Progenitor cell of endocrine pancreas (in vitro differentiated cells): ENCODE data around the gene OR1G1. TPM values are rescaled to one million over a fixed set of nuclear protein-coding genes. Genes with fewer than 3 reads are reported as not detected.
"Not testable (repeated sequence)": the region's sequence is repeated elsewhere in the genome, so short reads cannot be mapped to it uniquely, and the experiment has no call there.

Experiments
- DNase-seq: peaks from one replicate; pipeline ENCODE4 v3.0.0; 2021; ENCODE audit warnings: low spot score; ENCODE audit not compliant: unreplicated experiment
- H3K27ac Mint-ChIP-seq: 2 replicates; pipeline ENCODE4 v1.8.0; 2021; ENCODE audit warnings: mild to moderate bottlenecking, moderate library complexity, mixed read lengths
- H3K27me3 Mint-ChIP-seq: 2 replicates; pipeline ENCODE4 v1.8.0; 2021; ENCODE audit warnings: mixed read lengths
- H3K36me3 Mint-ChIP-seq: 2 replicates; pipeline ENCODE4 v1.8.0; 2022; ENCODE audit warnings: mixed read lengths; ENCODE audit not compliant: insufficient read depth
- H3K4me1 Mint-ChIP-seq: 2 replicates; pipeline ENCODE4 v1.8.0; 2021; ENCODE audit warnings: low read depth, mixed read lengths
- H3K4me3 Mint-ChIP-seq: 2 replicates; pipeline ENCODE4 v1.8.0; 2021; ENCODE audit warnings: low read depth, mild to moderate bottlenecking, moderate library complexity, mixed read lengths
- H3K9me3 Mint-ChIP-seq: 2 replicates; pipeline ENCODE4 v1.8.0; 2021; ENCODE audit warnings: low read depth, mixed read lengths
- long read RNA-seq: library from polyadenylated mRNA; unstranded; transcript quantifications from one replicate; pipeline ENCODE4 v2.0.0, GENCODE V29; 2020
- total RNA-seq: library from RNA; stranded (reverse); gene quantifications from 2 replicates; pipeline ENCODE4 v1.2.1, GENCODE V29; 2021
- TF ChIP-seq, protein P1 (sequence below): fragments of 200-600 bp; sonication (generic); IDR thresholded peaks from one replicate; pipeline ENCODE4 v1.5.0; 2021; ENCODE audit warnings: antibody characterized with exemption, mild to moderate bottlenecking; ENCODE audit not compliant: unreplicated experiment

Gene OR1G1
- not detected in 2 replicates for total RNA-seq
- long read RNA-seq = 0 reads

DNA sequence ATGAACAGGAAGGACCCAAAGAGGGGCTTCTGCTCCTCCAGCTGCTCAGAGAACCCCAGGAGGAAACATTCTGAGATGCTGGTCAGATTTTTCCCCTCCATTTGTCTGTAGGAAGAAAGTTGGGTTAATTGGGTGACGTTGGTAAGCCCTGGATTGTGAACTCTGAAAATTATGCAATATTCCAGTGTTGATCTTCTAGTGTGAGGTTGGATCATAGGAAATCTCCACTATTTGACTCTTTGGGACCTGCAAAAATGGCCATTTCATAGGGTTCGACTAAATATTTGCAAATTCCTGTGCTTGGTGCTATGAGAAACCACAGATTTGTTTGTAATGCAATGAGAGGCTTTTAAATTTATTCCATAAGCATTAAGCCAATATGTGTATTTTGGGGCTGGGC is at the start of gene OR1G1:
Gene OR1G1, minus strand, starts transcription at position 101 of the 400 bp plus-strand sequence. Its CDS starts 0 bp downstream, at position 101.
- Mint-ChIP-seq H3K4me3 (no peak within 1 kb of the TSS), H3K9me3 (peaks cover 48% of the 10 kb centered on the region), H3K36me3 (no peaks in the 10 kb centered on the region), H3K4me1 (no peaks in the 10 kb centered on the region), H3K27me3 (no peaks in the 10 kb centered on the region), H3K27ac (no peak within 1 kb of the TSS)
- no peak for DNase-seq
- TF ChIP-seq, protein P1, sequence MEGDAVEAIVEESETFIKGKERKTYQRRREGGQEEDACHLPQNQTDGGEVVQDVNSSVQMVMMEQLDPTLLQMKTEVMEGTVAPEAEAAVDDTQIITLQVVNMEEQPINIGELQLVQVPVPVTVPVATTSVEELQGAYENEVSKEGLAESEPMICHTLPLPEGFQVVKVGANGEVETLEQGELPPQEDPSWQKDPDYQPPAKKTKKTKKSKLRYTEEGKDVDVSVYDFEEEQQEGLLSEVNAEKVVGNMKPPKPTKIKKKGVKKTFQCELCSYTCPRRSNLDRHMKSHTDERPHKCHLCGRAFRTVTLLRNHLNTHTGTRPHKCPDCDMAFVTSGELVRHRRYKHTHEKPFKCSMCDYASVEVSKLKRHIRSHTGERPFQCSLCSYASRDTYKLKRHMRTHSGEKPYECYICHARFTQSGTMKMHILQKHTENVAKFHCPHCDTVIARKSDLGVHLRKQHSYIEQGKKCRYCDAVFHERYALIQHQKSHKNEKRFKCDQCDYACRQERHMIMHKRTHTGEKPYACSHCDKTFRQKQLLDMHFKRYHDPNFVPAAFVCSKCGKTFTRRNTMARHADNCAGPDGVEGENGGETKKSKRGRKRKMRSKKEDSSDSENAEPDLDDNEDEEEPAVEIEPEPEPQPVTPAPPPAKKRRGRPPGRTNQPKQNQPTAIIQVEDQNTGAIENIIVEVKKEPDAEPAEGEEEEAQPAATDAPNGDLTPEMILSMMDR = no peak

GRCh38 chr17:3167574-3167973 is 40.2 kb upstream of the OR1G1 start:
- no peak for DNase-seq
- TF ChIP-seq, protein P1 = no peak
- H3K4me1 Mint-ChIP-seq = no peaks in the 10 kb centered on the region
- no peaks in the 10 kb centered on the region for H3K27me3 Mint-ChIP-seq
- no peak overlapping the region for H3K4me3 Mint-ChIP-seq
- no peak overlapping the region for H3K27ac Mint-ChIP-seq
- peaks cover 57% of the 10 kb centered on the region for H3K9me3 Mint-ChIP-seq
- H3K36me3 Mint-ChIP-seq = peaks cover 2% of the 10 kb centered on the region

GRCh38 chr17:3157218-3157617 is 29.9 kb upstream of the OR1G1 start:
- TF ChIP-seq, protein P1 = no peak
- H3K36me3 Mint-ChIP-seq = no peaks in the 10 kb centered on the region
- peaks cover 44% of the 10 kb centered on the region for H3K9me3 Mint-ChIP-seq
- H3K27me3 Mint-ChIP-seq = no peaks in the 10 kb centered on the region
- no peaks in the 10 kb centered on the region for H3K4me1 Mint-ChIP-seq
- DNase-seq = no peak
- no peak overlapping the region for H3K4me3 Mint-ChIP-seq
- H3K27ac Mint-ChIP-seq = no peak overlapping the region

DNA sequence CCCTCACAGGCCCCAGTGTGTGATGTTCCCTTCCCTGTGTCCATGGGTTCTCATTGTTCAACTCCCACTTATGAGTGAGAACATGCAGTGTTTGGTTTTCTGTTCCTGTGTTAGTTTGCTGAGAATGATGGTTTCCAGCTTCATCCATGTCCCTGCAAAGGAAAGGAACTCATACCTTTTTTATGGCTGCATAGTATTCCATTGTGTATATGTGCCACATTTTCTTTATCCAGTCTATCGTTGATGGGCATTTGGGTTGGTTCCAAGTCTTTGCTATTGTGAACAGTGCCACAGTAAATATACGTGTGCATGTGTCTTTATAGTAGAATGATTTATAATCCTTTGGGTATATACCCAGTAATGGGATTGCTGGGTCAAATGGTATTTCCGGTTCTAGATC is 10.1 kb upstream of the OR1G1 start:
- peaks cover 56% of the 10 kb centered on the region for H3K9me3 Mint-ChIP-seq
- H3K27me3 Mint-ChIP-seq, H3K4me1 Mint-ChIP-seq, H3K4me3 Mint-ChIP-seq, DNase-seq, H3K27ac Mint-ChIP-seq, H3K36me3 Mint-ChIP-seq: not testable (repeated sequence)

GRCh38 chr17:3104322-3104721 is 23.0 kb downstream of the OR1G1 start, which contains the start of gene OR1D2:
OR1D2 (minus strand) TSS chr17:3104422; CDS start chr17:3092996, 11,426 bp downstream.
- no peak for DNase-seq
- Mint-ChIP-seq H3K36me3 (no peaks in the 10 kb centered on the region), H3K27ac (no peak within 1 kb of the TSS), H3K27me3 (no peaks in the 10 kb centered on the region), H3K4me1 (no peaks in the 10 kb centered on the region), H3K4me3 (no peak within 1 kb of the TSS), H3K9me3 (peaks cover 50% of the 10 kb centered on the region)
- TF ChIP-seq, protein P1 = no peak

Other genes starting within 250 kb of the OR1G1 start
- gene OR1D5, start 63.9 kb downstream of the OR1G1 start, total RNA-seq = not detected in 2 replicates
- gene OR1D2, start 23.1 kb downstream of the OR1G1 start, total RNA-seq = not detected in 2 replicates
- gene OR1A2, start 70.0 kb upstream of the OR1G1 start, total RNA-seq = not detected in 2 replicates
- not detected in 2 replicates for gene OR1A1, start 80.1 kb upstream of the OR1G1 start, total RNA-seq
- gene OR3A1, start 170.8 kb upstream of the OR1G1 start, total RNA-seq = not detected in 2 replicates